ENCODE measurements around the gene MLF1.

The MLF1 gene

DNA sequence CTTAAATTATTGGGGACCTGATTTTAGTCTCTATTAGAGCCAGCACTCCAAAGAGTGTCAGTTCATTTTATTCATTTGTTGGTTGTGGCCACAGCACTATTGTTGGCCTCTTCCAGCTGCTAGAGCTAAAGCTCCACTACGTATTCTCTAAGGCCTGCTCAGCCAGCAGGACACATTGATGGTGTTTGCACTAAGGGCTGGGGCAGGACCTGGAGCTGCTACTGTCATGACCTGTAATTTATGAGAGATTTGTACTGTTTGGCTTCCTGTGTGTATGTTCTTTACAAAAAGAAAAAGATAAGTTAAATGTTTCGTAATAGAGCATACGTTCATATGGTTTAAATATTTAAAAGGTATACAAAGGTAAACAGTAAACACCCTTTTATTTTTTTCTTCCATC, 81.5 kb downstream of the MLF1 start:
- Mint-ChIP-seq H3K4me3 (no peak overlapping the region), H3K36me3 (ENCODE audit: low read depth) (peaks cover 38% of the 10 kb centered on the region), H3K4me1 (no peaks in the 10 kb centered on the region), H3K9me3 (no peaks in the 10 kb centered on the region), H3K27me3 (ENCODE audit: low read depth) (no peaks in the 10 kb centered on the region), H3K27ac (no peak overlapping the region)
- TF ChIP-seq, protein P1, sequence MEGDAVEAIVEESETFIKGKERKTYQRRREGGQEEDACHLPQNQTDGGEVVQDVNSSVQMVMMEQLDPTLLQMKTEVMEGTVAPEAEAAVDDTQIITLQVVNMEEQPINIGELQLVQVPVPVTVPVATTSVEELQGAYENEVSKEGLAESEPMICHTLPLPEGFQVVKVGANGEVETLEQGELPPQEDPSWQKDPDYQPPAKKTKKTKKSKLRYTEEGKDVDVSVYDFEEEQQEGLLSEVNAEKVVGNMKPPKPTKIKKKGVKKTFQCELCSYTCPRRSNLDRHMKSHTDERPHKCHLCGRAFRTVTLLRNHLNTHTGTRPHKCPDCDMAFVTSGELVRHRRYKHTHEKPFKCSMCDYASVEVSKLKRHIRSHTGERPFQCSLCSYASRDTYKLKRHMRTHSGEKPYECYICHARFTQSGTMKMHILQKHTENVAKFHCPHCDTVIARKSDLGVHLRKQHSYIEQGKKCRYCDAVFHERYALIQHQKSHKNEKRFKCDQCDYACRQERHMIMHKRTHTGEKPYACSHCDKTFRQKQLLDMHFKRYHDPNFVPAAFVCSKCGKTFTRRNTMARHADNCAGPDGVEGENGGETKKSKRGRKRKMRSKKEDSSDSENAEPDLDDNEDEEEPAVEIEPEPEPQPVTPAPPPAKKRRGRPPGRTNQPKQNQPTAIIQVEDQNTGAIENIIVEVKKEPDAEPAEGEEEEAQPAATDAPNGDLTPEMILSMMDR (IDR thresholded peaks at IDR 0.05; ENCODE audit: unreplicated experiment in 3 of 3), result no peak

All from nephron (organoid).